Mesothelial cell of epicardium (in vitro differentiated cells): Measurements from ENCODE around the gene MFAP2. TPM values are rescaled to one million over a fixed set of nuclear protein-coding genes. Genes with fewer than 3 reads are reported as not detected.
"Not testable (repeated sequence)": the region's sequence is repeated elsewhere in the genome, so short reads cannot be mapped to it uniquely, and the experiment has no call there.

ENCODE experiments used
- DNase-seq, 2 experiments: peaks; one replicate each; pipeline ENCODE4 v3.0.0; 2021; ENCODE audit warnings: low spot score in 2 of 2; ENCODE audit not compliant: unreplicated experiment in 2 of 2
- H3K27ac Mint-ChIP-seq: 2 replicates; pipeline ENCODE4 v1.8.0; 2021; ENCODE audit warnings: mixed read lengths
- H3K27me3 Mint-ChIP-seq: 2 replicates; pipeline ENCODE4 v1.8.0; 2021; ENCODE audit warnings: low read depth, mixed read lengths
- H3K36me3 Mint-ChIP-seq: 2 replicates; pipeline ENCODE4 v1.8.0; 2021; ENCODE audit warnings: mixed read lengths
- H3K4me1 Mint-ChIP-seq: 2 replicates; pipeline ENCODE4 v1.8.0; 2021; ENCODE audit warnings: mixed read lengths
- H3K4me3 Mint-ChIP-seq: 2 replicates; pipeline ENCODE4 v1.8.0; 2021; ENCODE audit warnings: mild to moderate bottlenecking, moderate library complexity, mixed read lengths
- H3K9me3 Mint-ChIP-seq: 2 replicates; pipeline ENCODE4 v1.8.0; 2021; ENCODE audit warnings: mixed read lengths
- total RNA-seq: library from RNA; stranded (reverse); gene quantifications from 3 replicates; pipeline ENCODE4 v1.2.1, GENCODE V29; 2021
- TF ChIP-seq, protein P1 (sequence below): fragments of 200-600 bp; sonication (generic); IDR thresholded peaks from one replicate; pipeline ENCODE4 v1.5.0; 2021; ENCODE audit warnings: antibody characterized with exemption; ENCODE audit not compliant: unreplicated experiment

MFAP2 gene
- total RNA-seq, 1 donor from 2014 or later, result 445 TPM

DNA sequence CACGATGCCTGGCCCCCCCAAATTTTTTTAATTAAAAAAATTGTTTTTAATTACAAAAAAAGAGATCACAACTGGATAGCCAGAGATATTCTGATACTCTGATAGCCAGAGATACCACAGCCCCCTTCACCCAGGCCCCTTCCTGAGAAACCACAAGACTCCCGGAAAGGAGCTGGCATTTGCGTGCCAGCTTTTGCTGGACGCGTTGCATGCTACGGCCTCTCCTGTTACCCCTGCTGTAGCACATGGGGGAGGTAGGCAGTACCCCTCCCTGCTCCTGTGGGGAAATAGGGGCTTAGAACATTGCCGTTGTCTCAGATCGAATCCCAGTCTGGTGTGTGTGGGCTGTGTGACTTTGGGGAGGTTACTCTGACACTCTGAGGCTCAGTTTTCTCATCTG, 22.7 kb downstream of the MFAP2 start:
- no peaks in the 10 kb centered on the region for H3K36me3 Mint-ChIP-seq
- H3K9me3 Mint-ChIP-seq, result no peaks in the 10 kb centered on the region
- peaks cover 13% of the 10 kb centered on the region for H3K4me1 Mint-ChIP-seq
- TF ChIP-seq, protein P1, sequence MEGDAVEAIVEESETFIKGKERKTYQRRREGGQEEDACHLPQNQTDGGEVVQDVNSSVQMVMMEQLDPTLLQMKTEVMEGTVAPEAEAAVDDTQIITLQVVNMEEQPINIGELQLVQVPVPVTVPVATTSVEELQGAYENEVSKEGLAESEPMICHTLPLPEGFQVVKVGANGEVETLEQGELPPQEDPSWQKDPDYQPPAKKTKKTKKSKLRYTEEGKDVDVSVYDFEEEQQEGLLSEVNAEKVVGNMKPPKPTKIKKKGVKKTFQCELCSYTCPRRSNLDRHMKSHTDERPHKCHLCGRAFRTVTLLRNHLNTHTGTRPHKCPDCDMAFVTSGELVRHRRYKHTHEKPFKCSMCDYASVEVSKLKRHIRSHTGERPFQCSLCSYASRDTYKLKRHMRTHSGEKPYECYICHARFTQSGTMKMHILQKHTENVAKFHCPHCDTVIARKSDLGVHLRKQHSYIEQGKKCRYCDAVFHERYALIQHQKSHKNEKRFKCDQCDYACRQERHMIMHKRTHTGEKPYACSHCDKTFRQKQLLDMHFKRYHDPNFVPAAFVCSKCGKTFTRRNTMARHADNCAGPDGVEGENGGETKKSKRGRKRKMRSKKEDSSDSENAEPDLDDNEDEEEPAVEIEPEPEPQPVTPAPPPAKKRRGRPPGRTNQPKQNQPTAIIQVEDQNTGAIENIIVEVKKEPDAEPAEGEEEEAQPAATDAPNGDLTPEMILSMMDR, result no peak
- H3K4me3 Mint-ChIP-seq, result no peak overlapping the region
- H3K27ac Mint-ChIP-seq, result no peak overlapping the region
- DNase-seq, result no peak
- no peaks in the 10 kb centered on the region for H3K27me3 Mint-ChIP-seq

DNA sequence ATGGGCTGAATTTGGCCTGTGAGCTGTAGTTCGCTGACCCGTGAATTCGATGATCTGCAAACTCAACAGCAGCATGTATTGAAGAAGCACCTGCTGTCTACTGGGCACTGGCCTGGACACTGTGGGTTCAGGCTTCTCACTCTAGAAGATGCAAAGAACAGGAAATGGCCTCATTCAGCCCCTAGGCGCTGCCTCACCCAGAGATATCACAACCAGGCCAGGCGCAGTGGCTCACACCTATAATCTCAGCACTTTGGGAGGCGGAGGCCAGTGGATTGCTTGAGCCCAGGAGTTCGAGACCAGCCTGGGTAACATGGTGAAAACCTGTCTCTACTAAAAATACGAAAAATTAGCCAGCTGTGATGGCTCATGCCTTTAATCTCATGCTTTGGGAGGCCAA, 23.6 kb downstream of the MFAP2 start:
- no peak for DNase-seq
- TF ChIP-seq, protein P1, result no peak
- Mint-ChIP-seq H3K27me3 (no peaks in the 10 kb centered on the region), H3K27ac (no peak overlapping the region), H3K36me3 (no peaks in the 10 kb centered on the region), H3K4me1 (peaks cover 12% of the 10 kb centered on the region), H3K4me3 (no peak overlapping the region), H3K9me3 (no peaks in the 10 kb centered on the region)

DNA sequence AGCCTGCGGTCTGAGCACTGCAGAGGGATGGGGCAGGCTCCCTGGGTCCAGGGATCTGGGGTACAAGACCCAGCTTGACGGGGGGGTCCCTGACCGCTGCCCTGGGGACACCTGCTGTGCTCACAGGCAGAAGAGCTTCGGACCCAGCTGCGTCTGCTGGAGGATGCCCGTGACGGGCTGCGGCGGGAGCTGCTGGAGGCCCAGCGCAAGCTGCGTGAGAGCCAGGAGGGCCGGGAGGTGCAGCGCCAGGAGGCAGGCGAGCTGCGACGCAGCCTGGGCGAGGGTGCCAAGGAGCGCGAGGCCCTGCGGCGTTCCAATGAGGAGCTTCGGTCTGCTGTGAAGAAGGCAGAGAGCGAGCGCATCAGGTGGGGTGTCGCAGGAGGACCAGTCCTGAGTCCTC, 25.2 kb downstream of the MFAP2 start:
- peaks cover under 1% of the 10 kb centered on the region for H3K4me1 Mint-ChIP-seq
- no peak for DNase-seq
- H3K27ac Mint-ChIP-seq, result no peak overlapping the region
- no peaks in the 10 kb centered on the region for H3K27me3 Mint-ChIP-seq
- no peak overlapping the region for H3K4me3 Mint-ChIP-seq
- no peaks in the 10 kb centered on the region for H3K9me3 Mint-ChIP-seq
- no peaks in the 10 kb centered on the region for H3K36me3 Mint-ChIP-seq
- TF ChIP-seq, protein P1, result no peak

DNA sequence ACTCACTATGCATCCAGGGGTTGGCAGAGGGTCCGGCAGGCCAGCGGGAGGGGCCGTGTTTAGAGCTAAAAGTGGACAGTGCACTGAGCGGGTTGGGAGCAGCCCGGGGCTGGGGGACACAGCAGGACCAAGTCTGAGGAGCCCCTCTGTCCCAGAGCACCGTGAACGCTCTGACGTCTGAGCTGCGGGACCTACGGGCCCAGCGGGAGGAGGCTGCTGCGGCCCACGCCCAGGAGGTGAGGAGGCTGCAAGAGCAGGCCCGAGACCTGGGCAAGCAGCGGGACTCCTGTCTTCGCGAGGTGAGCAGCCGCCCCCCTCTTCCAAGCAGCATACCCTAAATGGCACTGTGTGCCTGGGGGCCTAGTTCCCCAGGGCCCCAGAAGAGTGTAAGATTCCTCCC, 25.8 kb downstream of the MFAP2 start:
- no peak for DNase-seq
- no peaks in the 10 kb centered on the region for H3K4me1 Mint-ChIP-seq
- TF ChIP-seq, protein P1, result no peak
- H3K9me3 Mint-ChIP-seq, result no peaks in the 10 kb centered on the region
- H3K36me3 Mint-ChIP-seq, result no peaks in the 10 kb centered on the region
- no peak overlapping the region for H3K4me3 Mint-ChIP-seq
- H3K27me3 Mint-ChIP-seq, result no peaks in the 10 kb centered on the region
- H3K27ac Mint-ChIP-seq, result no peak overlapping the region

DNA sequence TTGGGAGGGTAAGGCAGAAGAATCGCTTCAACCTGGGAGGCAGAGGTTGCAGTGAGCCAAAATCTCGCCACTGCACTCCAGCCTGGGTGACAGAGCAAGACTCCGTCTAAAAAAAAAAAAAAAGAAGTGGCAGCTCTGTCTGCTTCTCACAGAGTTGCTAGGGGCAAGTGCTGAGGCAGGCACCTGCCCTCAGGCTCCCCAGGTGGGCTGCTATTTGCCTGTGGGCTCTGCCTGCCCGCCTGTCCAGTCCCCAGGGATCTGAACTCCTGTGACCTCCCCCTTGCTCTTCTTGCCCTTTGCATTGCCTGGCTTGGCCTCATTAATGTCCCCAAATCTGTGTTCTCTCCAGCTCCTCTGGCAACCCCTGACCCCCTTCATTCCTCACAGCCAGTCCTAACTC, 28.0 kb downstream of the MFAP2 start:
- DNase-seq, H3K9me3 Mint-ChIP-seq, H3K4me1 Mint-ChIP-seq, H3K27ac Mint-ChIP-seq, H3K4me3 Mint-ChIP-seq, H3K27me3 Mint-ChIP-seq, H3K36me3 Mint-ChIP-seq: not testable (repeated sequence)

DNA sequence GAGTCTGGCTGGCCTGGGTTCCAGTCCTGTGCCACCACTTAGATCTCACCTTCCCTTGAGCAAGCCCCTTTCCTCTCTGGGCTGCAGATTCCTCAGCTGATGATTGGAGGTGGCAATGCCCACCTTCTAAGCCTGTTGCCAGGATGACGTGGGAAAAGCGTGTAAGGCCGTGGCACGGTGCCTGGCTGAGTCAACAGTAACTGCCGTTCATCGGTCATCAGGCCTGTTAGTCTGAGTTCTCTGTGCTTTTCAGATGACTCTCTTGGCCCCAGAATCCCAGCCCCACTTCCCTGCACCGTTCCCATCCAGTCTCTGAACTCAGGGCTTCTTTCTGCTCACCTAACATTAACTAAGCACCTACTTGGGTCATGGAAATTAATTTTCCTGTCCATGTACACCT, 31.4 kb downstream of the MFAP2 start:
- H3K4me1 Mint-ChIP-seq, H3K27ac Mint-ChIP-seq, H3K36me3 Mint-ChIP-seq, H3K9me3 Mint-ChIP-seq, DNase-seq, H3K4me3 Mint-ChIP-seq, H3K27me3 Mint-ChIP-seq: not testable (repeated sequence)

DNA sequence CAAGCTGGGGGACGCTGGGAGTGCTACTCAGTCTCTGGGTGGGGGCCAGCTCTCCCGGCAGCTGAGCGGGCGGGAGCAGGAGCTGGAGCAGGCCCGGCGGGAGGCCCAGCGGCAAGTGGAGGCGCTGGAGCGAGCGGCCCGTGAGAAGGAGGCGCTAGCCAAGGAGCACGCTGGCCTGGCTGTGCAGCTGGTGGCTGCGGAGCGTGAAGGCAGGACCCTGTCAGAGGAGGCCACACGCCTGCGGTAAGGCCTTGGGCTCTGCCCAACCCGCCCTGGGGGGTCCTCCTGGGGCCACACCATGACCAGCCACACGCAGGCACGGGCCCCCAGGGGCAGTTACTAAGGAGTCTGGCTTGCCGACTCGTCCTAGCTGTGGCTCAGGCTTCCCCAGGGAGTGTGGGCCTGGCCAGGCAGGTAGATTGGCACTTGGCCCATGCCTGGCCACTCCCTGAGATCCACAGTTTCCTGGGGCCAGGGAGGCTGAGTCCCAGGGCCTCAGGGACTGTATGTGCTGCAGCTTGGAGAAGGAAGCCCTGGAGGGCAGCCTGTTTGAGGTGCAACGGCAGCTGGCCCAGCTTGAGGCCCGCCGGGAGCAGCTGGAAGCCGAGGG, 32.0 kb downstream of the MFAP2 start:
- not testable (repeated sequence) for H3K9me3 Mint-ChIP-seq, H3K4me3 Mint-ChIP-seq, H3K27ac Mint-ChIP-seq, DNase-seq, H3K27me3 Mint-ChIP-seq, H3K4me1 Mint-ChIP-seq, H3K36me3 Mint-ChIP-seq
